HEK293T (cell line): ENCODE data around the gene LMO2.
"Not testable (repeated sequence)": the region's sequence is repeated elsewhere in the genome, so short reads cannot be mapped to it uniquely, and the experiment has no call there.

ENCODE experiments used
- CTCF ChIA-PET: fragments of 350-600 bp; formaldehyde crosslinking; extraction: SDS; loops from one replicate; lab custom pipeline; 2021; ENCODE audit warnings: antibody characterized with exemption, inconsistent platforms; lab: Yijun Ruan, JAX
- POLR2A ChIA-PET: fragments of 350-600 bp; formaldehyde crosslinking; extraction: SDS; loops from one replicate; lab custom pipeline; 2020; ENCODE audit warnings: antibody characterized with exemption, inconsistent platforms; lab: Yijun Ruan, JAX
- DNase-seq: peaks from one replicate; pipeline ENCODE4 v3.0.0; 2012; ENCODE audit warnings: mixed read lengths; ENCODE audit errors: extremely low spot score
- ARNT ChIP-seq: fragments of 450-650 bp; IDR thresholded peaks from 2 replicates; pipeline ENCODE4 v1.6.1; 2017; ENCODE audit warnings: mild to moderate bottlenecking
- BHLHE40 ChIP-seq: fragments of 450-650 bp; IDR thresholded peaks from 2 replicates; pipeline ENCODE4 v1.6.1; 2016; ENCODE audit warnings: mild to moderate bottlenecking, moderate library complexity, borderline replicate concordance
- CTBP1 ChIP-seq: fragments of 450-650 bp; IDR thresholded peaks from 2 replicates; pipeline ENCODE4 v1.6.1; 2016; ENCODE audit warnings: borderline replicate concordance
- ELF4 ChIP-seq: fragments of 450-650 bp; IDR thresholded peaks from 2 replicates; pipeline ENCODE4 v1.6.1; 2017; ENCODE audit warnings: antibody characterized with exemption
- FOXA1 ChIP-seq: fragments of 450-650 bp; IDR thresholded peaks from 2 replicates; pipeline ENCODE4 v1.6.1; 2016; ENCODE audit warnings: mild to moderate bottlenecking
- FOXK2 ChIP-seq: fragments of 450-650 bp; IDR thresholded peaks from 2 replicates; pipeline ENCODE4 v1.6.1; 2016; ENCODE audit warnings: mild to moderate bottlenecking
- FOXM1 ChIP-seq: fragments of 450-650 bp; IDR thresholded peaks from 2 replicates; pipeline ENCODE4 v1.6.1; 2017; ENCODE audit warnings: mild to moderate bottlenecking, borderline replicate concordance
- HDGF ChIP-seq: fragments of 450-650 bp; IDR thresholded peaks from 2 replicates; pipeline ENCODE4 v1.6.1; 2017; ENCODE audit warnings: antibody characterized with exemption, borderline replicate concordance
- L3MBTL2 ChIP-seq: fragments of 450-650 bp; conservative IDR thresholded peaks from 2 replicates; pipeline ENCODE4 v1.6.1; 2016; ENCODE audit warnings: mild to moderate bottlenecking
- LEF1 ChIP-seq: fragments of 450-650 bp; IDR thresholded peaks from 2 replicates; pipeline ENCODE4 v1.6.1; 2017; ENCODE audit warnings: mild to moderate bottlenecking, borderline replicate concordance
- NFRKB ChIP-seq: fragments of 450-650 bp; IDR thresholded peaks from 2 replicates; pipeline ENCODE4 v1.6.1; 2016; ENCODE audit warnings: mild to moderate bottlenecking, moderate library complexity
- SP1 ChIP-seq: fragments of 450-650 bp; IDR thresholded peaks from 2 replicates; pipeline ENCODE4 v1.6.1; 2017
- SUZ12 ChIP-seq: fragments of 450-650 bp; IDR thresholded peaks from 2 replicates; pipeline ENCODE4 v1.6.1; 2016; ENCODE audit warnings: mild to moderate bottlenecking
- TARDBP ChIP-seq: fragments of 450-650 bp; IDR thresholded peaks from 2 replicates; pipeline ENCODE4 v1.6.1; 2016
- ZNF384 ChIP-seq: fragments of 450-650 bp; IDR thresholded peaks from 2 replicates; pipeline ENCODE4 v1.6.1; 2016
- TF ChIP-seq, protein P1 (sequence below): fragments of 450-650 bp; IDR thresholded peaks from 2 replicates; pipeline ENCODE4 v1.6.1; 2016

The LMO2 gene

DNA sequence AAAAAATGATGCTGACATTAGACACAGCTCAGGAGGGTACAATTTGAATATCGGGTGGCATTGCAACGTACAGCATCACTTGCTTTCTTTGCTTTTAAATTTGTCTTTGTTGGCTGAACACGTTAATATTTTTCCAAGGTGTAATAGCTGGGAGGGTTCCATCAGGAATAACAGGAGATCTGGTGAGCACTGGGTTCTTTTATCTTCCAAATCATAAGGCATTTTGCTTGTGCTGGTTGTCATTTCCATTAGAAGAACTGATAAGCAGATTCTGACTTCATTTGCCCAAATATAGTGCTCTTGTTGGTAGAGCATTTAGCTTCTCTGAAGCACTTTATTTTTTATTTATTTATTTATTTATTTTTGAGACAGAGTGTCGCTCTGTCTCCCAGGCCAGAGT lies 48.9 kb downstream of the LMO2 start:
- ChIA-PET CTCF (interaction anchor here (0.7 to 1.1 kb wide), 3 partner anchors 138 to 303 kb away, joined by 3 to 4 read pairs (median 4); no protein-coding TSS in a partner anchor), POLR2A (no interaction called here)
- TF ChIP-seq FOXK2 (no peak), FOXA1 (no peak), LEF1 (no peak), TARDBP (no peak), ZNF384 (no peak), FOXM1 (no peak), CTBP1 (no peak), L3MBTL2 (no peak), SP1 (no peak), ARNT (no peak), ELF4 (no peak), HDGF (no peak), SUZ12 (no peak), NFRKB (no peak), BHLHE40 (no peak)
- TF ChIP-seq, protein P1, sequence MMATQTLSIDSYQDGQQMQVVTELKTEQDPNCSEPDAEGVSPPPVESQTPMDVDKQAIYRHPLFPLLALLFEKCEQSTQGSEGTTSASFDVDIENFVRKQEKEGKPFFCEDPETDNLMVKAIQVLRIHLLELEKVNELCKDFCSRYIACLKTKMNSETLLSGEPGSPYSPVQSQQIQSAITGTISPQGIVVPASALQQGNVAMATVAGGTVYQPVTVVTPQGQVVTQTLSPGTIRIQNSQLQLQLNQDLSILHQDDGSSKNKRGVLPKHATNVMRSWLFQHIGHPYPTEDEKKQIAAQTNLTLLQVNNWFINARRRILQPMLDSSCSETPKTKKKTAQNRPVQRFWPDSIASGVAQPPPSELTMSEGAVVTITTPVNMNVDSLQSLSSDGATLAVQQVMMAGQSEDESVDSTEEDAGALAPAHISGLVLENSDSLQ = no peak
- DNase-seq = no peak

DNA sequence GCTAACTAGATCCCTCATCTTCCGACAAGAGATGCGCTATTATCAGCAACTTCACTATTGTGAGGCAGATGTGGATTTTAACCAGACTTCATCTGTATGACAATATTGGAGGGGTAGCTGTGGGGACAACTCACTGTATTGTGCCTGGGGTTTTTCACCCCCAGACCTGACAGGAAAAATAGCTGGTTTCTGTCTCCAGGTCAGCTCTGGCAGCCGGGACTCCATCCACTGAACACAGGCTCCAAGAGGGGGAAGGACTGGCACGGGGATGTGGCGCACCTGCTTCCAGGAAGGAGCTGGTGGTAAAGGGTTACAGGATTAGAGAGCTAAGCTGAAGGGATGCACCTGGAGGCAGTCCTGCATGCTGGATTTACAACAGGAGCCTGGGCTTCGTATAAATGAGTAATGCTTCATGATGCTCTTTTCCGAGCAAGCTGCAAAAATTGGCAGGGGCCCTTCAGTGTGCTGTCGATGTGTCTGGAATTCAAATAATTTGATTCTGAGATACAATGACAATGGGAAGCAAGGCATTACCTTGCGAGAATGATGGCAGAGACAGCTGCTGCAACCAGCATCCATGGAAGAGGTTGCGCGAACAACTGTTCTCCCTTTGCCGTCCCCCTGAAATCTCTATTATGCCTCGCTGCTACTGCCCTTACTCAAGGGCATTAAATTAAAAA lies 49.5 kb downstream of the LMO2 start:
- TF ChIP-seq L3MBTL2 (no peak), FOXK2 (no peak), SUZ12 (no peak)
- no peak for DNase-seq
- POLR2A ChIA-PET = no interaction called here
- CTCF ChIA-PET = interaction anchor here (0.6 to 1.1 kb wide), 4 partner anchors 146 to 696 kb away, joined by 3 to 5 read pairs (median 4); no protein-coding TSS in a partner anchor

DNA sequence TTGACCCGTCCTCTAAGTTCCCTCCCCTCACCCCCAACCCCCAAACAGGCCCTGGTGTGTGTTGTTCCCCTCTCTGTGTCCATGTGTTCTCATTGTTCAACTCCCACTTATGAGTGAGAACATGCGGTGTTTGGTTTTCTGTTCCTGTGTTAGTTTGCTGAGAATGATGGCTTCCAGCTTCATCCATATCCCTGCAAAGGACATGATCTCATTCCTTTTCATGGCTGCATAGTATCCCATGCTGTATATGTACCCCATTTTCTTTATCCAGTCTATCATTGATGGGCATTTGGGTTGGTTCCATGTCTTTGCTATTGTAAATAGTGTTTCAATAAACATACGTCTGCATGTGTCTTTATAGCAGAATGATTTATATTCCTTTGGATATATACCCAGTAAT lies 53.6 kb downstream of the LMO2 start:
- POLR2A ChIA-PET, CTCF ChIA-PET, DNase-seq: not testable (repeated sequence)

DNA sequence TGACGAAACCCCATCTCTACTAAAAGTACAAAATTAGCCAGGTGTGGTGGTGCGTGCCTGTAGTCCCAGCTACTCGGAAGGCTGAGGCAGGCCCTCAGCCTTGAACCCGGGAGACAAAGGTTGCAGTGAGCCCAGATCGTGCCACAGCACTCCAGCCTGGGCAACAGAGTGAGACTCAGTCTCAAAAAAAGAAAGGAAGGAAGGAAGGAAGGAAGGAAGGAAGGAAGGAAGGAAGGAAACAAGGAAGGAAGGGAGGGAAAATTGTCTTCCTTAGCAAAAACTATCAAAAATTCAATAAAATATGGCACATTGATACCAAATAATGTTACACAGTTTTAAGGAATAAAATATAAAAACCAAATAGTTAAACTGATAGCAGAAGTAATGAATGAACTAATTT lies 54.5 kb downstream of the LMO2 start:
- DNase-seq, CTCF ChIA-PET: not testable (repeated sequence)
- POLR2A ChIA-PET = interaction anchor here (0.6 kb wide), 1 partner anchor 304 kb away, joined by 3 read pairs; no protein-coding TSS in a partner anchor

DNA sequence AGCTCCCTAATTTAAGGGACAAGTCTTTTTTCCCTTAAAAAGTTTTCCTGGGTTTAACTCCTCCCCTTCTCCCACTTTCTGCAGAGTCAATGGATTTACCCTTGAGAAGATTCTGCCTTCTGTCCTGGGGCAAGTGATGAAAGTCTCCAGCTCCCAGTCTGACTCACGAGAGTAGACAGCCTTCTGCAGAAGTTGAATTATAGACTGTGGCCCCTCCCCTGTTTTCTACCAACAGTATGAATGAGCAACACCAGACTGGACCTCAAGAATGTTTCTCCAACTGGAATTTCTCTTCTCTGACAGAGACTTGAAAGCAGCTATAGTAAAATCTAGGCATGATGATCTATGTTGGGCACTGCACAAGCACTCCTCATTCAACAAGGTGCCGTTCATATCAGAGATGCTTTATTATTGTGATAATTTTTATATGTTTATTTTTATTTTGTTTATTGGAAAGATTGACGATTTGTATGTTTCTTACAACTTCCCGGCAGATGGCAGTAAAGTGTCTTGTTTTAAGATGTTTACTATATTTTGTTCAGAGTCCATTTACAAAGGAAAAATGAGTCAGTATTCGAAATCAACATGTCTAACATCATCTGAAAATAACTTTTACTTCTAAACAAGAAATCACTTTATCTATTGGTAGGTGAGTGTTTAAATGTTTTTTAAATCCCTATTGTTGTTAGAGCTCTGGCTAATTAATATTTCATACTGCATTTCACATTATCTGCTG lies 56.6 kb downstream of the LMO2 start:
- ChIA-PET CTCF (interaction anchor here (0.7 to 2.3 kb wide), 7 partner anchors 14 to 339 kb away, joined by 3 to 7 read pairs (median 3); no protein-coding TSS in a partner anchor), POLR2A (no interaction called here)
- DNase-seq = no peak
- TF ChIP-seq, protein P1 = peak; percentile 57
- TF ChIP-seq BHLHE40 = no peak

DNA sequence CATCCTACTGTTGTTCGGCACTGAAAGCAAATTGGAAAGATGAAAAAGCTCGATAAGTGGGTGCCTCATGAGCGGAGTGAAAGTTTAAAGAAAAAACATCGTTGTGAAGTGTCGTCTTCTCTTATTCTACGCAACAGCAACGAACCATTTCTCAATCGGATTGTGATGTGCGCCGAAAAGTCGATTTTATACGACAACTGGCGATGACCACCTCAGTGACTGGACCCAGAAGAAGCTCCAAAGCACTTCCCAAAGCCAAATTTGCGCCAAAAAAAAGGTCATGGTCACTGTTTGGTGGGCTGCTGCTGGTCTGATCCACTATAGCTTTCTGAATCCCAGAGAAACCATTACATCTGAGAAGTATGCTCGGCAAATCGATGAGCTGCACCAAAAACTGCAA lies 59.2 kb downstream of the LMO2 start:
- no peak for DNase-seq
- TF ChIP-seq SUZ12 (no peak), NFRKB (no peak), LEF1 (no peak)
- POLR2A ChIA-PET = no interaction called here
- CTCF ChIA-PET = interaction anchor here (0.6 to 0.7 kb wide), 3 partner anchors 96 to 1036 kb away, joined by 3 read pairs; no protein-coding TSS in a partner anchor

DNA sequence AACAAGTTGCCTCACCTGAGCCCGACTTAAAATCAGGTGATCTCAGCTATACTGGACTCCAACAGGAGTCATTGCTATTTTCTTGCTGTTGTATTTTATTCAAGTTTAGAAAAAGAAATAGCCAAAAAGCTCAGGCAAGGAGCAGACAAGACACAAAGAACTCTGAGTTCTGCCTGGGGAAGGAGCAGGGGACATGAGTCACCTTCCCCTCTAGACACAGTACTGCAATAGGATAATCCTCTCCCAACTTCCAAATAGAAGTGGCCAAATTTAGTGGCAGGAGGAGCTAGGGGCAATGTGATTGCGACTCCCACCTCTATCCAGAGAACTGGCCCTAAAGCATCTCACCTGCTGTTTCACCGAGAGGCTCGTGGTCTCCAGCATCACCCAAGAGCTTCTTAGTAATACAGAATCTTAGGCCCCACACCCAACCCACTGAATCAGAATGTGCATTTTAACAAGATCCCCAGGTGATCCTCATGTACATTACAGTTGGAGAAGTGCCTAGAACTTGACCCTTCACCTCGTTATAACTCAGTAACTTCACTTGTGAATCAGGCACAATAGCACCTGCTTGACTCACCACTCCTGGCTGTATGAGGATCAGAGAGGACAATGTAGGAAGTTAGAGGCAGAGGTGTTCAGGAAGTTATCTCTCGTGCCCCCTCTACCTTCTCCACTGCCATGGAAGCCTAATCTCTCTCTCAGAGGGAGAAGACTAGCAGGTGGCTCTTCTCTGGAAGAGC lies 60.8 kb downstream of the LMO2 start:
- POLR2A ChIA-PET = no interaction called here
- CTCF ChIA-PET = interaction anchor here (1.6 to 6.5 kb wide), 2 partner anchors 24 to 166 kb away, joined by 4 to 57 read pairs; no protein-coding TSS in a partner anchor
- no peak for DNase-seq
- TF ChIP-seq HDGF = no peak
- TF ChIP-seq SP1 = no peak
- no peak for TF ChIP-seq BHLHE40
- TF ChIP-seq, protein P1 = no peak
- no peak for TF ChIP-seq SUZ12
- no peak for TF ChIP-seq FOXM1
- no peak for TF ChIP-seq ARNT
- TF ChIP-seq NFRKB = no peak
- no peak for TF ChIP-seq TARDBP
- TF ChIP-seq FOXA1 = no peak
- TF ChIP-seq ZNF384 = no peak
